ENCODE measurements around the gene CERS1. TPM values are rescaled to one million over a fixed set of nuclear protein-coding genes. Genes with fewer than 3 reads are reported as not detected.
"Not testable (repeated sequence)": the region's sequence is repeated elsewhere in the genome, so short reads cannot be mapped to it uniquely, and the experiment has no call there.

Gene CERS1
- total and polyA plus RNA-seq, 2 donors, result 2.2 to 7.2 TPM

DNA sequence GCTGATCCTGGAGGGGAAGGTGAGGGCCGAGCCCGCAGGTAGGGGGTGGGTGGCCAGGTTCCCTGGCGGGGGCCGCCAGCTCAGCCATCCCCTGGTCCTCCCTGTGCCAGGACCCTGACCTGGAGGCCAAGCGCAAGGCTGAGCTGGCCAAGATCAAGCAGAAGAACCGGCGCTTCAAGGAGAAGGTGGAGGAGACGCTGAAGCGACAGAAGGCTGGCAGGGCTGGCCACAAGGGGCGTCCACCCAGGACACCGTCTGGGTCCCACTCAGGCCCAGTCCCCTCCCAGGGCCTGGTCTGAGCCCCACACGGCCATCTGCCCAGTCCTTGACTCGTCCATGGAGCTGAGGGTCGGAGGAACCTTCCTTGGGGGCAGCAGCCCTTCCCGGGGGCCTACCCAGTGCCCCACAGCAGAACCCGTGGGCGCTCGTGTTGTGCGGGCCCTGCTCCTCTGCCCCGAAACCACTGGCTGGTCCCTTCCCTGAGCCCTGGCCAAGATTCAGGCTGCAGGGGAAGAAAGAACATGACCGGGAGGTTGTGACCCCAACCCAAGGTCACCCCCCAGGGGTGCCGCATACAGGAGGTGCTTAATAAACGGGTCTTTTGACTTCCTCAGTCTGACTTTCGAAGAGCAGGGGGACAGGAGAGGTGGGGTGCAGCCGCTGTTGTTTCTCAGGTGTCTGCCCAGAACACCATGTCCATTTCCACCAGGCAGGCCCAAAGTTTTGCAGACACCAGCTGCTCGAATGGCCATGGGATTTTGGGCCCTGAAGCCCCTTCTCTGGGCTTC lies 32.3 kb upstream of the CERS1 start:
- Histone ChIP-seq H3K27ac (ENCODE audit: low read depth) (no peak overlapping the region), H3K4me1 (ENCODE audit: insufficient read depth) (peaks cover 2% of the 10 kb centered on the region), H3K4me3 (ENCODE audit: low read depth, low read length) (no peak overlapping the region), H3K36me3 (ENCODE audit: insufficient read depth) (peaks cover 4% of the 10 kb centered on the region)
- DNase-seq (ENCODE audit: extremely low spot score), result no peak
- 88% methylated on average over 26 of the region's 26 CpGs for WGBS

DNA sequence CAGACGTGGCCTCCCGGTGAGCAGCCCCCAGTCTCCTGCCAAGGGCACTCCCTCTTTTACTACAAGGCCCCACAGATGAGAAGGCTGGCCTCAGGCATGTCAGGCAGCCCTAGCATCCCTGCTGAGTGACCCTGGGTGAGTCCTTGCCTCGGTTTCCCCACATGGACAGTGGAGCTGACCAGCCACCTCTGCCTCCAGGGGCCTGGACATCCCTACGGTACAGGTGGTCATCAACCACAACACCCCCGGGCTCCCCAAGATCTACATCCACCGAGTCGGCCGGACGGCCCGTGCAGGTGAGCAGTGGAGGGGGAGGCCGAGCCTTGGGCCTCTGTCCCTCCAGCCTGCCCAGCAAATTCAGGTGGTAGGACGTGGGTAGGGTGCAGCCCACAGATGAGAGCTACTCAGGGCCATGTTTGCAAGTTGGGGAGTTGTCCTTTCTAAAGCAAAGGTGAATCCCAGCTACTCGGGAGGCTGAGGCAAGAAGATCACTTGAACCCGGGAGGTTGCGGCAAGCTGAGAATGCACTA lies 28.8 kb upstream of the CERS1 start:
- Histone ChIP-seq H3K36me3 (ENCODE audit: insufficient read depth) (peaks cover 7% of the 10 kb centered on the region), H3K4me3 (ENCODE audit: low read depth, low read length) (no peak overlapping the region), H3K27ac (ENCODE audit: low read depth) (no peak overlapping the region), H3K4me1 (ENCODE audit: insufficient read depth) (no peaks in the 10 kb centered on the region)
- WGBS, result 93% methylated on average over 15 of the region's 15 CpGs
- DNase-seq (ENCODE audit: extremely low spot score), result no peak

DNA sequence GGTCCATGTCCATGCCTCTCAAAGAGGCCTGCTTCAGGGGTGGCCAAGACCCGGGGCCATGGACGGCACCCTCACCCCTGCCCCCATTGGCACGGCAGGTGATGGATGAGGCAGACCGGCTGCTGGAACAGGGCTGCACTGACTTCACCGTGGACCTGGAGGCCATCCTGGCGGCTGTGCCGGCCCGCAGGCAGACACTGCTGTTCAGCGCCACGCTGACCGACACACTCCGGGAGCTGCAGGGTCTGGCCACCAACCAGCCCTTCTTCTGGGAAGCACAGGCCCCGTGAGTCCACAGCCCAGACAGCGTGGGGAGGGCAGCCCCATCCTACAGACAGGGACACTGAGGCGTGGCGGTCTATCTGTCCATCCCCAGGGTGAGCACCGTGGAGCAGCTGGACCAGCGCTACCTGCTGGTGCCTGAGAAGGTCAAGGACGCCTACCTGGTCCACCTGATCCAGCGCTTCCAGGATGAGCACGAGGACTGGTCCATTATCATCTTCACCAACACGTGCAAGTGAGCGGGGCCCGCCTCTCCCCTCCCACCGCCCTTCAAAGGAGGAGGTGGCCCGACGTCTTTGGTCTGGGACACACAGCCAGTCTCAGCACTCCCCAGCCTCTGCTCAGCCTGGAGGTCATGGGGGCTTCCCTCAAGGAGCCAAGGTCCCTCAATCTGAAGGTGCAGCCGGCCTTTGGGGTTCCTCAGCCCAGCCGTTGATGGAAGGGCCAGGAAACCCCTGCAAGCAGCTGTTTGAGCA lies 26.4 kb upstream of the CERS1 start:
- Histone ChIP-seq H3K4me1 (ENCODE audit: insufficient read depth) (no peaks in the 10 kb centered on the region), H3K4me3 (ENCODE audit: low read depth, low read length) (no peak overlapping the region), H3K27ac (ENCODE audit: low read depth) (no peak overlapping the region), H3K36me3 (ENCODE audit: insufficient read depth) (peaks cover 7% of the 10 kb centered on the region)
- 82% methylated on average over 29 of the region's 29 CpGs for WGBS
- DNase-seq (ENCODE audit: extremely low spot score), result no peak

DNA sequence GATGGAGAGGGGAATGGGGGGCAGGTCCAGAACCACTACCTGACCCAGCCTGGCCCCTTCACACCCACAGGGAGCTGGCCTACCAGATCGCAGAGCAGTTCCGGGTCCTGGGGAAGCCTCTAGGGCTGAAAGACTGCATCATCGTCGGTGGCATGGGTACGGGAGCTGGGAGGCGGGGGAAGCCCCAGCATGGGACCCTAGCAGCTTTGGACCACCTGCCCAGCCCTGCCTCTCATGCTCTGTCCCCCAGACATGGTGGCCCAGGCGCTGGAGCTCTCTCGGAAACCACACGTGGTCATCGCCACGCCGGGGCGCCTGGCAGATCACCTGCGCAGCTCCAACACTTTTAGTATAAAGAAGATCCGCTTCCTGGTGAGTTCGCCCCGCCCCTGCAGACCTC lies 25.6 kb upstream of the CERS1 start:
- Histone ChIP-seq H3K4me1 (ENCODE audit: insufficient read depth) (no peaks in the 10 kb centered on the region), H3K36me3 (ENCODE audit: insufficient read depth) (peaks cover 7% of the 10 kb centered on the region), H3K4me3 (ENCODE audit: low read depth, low read length) (no peak overlapping the region), H3K27ac (ENCODE audit: low read depth) (no peak overlapping the region)
- DNase-seq (ENCODE audit: extremely low spot score), result no peak
- WGBS, result 94% methylated on average over 17 of the region's 17 CpGs

DNA sequence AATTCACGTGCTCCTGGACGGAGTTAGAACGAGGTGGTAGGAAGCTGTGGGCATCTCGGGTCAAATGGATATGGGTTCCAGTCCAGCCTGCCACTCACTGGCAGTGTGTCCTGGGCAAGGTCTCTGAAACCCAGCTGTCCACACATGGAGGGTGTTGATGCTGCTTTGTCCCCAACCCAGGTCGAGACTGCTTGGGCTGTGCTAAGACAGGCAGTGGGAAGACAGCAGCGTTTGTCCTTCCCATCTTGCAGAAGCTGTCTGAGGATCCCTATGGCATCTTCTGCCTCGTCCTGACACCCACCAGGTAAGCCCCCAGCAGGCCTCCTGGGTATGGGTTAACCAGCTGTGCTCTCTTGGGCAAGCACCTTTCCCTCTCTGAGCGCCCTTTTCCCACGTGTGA lies 24.4 kb upstream of the CERS1 start:
- no peak overlapping the region for H3K27ac ChIP-seq (ENCODE audit: low read depth)
- H3K4me1 ChIP-seq (ENCODE audit: insufficient read depth), result no peaks in the 10 kb centered on the region
- peak overlapping the region; percentile 69 for H3K4me3 ChIP-seq (ENCODE audit: low read depth, low read length)
- peaks cover 7% of the 10 kb centered on the region for H3K36me3 ChIP-seq (ENCODE audit: insufficient read depth)
- DNase-seq (ENCODE audit: extremely low spot score), result no peak
- WGBS, result 57% methylated on average over 9 of the region's 9 CpGs

DNA sequence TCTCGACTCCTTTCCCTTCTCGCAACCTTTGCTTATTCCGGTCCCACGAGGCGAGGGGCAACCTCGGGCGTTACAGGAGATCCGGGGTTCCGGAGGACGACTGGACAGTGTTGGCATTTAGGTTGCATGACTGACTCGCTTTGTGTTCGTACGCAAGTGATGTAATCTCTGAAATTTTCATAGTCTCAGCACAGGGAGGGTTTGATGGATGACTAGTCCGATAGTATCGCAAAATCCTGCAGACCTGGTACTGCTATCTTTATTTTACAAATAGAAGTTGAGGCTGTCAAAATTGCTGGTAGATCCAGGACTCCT lies 23.9 kb upstream of the CERS1 start:
- H3K4me3 ChIP-seq (ENCODE audit: low read depth, low read length), result peak overlapping the region; percentile 69
- peaks cover 6% of the 10 kb centered on the region for H3K36me3 ChIP-seq (ENCODE audit: insufficient read depth)
- peak overlapping the region; percentile 11 for H3K27ac ChIP-seq (ENCODE audit: low read depth)
- no peak for DNase-seq (ENCODE audit: extremely low spot score)
- WGBS, result under 1% methylated on average over 15 of the region's 15 CpGs
- H3K4me1 ChIP-seq (ENCODE audit: insufficient read depth), result no peaks in the 10 kb centered on the region

DNA sequence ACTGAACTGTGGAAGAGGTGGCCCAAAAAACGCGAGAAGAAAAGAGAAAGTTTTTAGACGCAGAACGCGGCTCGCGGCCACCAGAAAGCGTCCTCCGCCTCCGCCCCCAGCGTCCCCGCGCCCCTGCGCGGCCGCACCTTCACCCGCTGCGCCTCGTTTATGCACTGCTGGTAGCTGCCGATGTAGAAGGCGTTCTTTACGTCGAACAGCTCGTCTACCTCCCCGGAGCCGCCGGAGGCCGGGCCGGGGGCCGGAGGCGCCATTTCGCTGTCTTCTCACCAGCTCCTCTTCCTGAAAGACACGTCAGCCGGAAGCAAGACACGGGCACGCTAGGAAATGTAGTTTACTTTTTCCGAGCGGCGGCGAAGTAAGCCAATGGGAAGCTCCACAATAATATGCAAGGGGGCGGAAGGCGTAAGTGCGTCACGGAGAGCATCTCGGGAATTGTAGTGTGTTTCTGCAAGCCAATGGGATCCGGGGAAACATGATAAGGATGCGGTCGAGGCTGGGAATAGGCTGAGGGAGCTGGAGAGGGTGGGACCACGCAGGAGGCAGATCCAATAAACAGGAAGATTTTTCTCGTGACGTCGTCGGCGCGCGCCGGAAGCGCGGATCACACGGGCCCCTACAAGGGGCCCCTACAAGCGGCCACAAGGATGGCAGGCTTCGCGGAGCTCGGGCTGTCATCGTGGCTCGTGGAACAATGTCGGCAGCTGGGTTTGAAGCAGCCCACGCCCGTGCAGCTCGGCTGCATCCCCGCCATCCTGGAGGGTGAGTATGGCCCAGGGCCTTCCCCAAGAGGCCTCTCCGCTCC lies 23.3 kb upstream of the CERS1 start, which contains the start of the genes COPE and DDX49:
Gene COPE (minus strand): TSS at position 302 of the 814 bp plus-strand sequence. CDS start 39 bp downstream, at position 263.
Gene DDX49 (plus strand): TSS at position 630 of the 814 bp plus-strand sequence. CDS start 27 bp downstream, at position 657.
- H3K36me3 ChIP-seq (ENCODE audit: insufficient read depth), result peaks cover 3% of the 10 kb centered on the region
- DNase-seq (ENCODE audit: extremely low spot score), result peak; percentile 99

DNA sequence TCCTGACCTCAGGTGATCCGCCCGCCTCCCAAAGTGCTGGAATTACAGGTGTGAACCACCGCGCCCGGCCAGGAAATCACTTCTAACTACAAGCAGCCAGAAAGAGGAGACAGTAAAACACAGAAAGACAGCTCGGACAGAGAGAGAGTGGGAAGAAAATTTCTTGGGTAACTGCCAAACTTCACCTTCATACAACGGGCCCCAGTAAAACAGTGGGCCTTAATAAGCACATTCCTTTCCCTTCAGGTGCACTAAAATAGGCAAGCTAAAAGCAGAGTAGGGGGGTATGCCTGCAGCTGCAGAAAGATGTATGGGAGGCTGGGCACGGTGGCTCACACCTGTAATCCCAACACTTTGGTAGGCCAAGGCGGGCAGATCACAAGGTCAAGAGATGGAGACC lies 21.6 kb upstream of the CERS1 start:
- H3K27ac ChIP-seq (ENCODE audit: low read depth); H3K4me1 ChIP-seq (ENCODE audit: insufficient read depth); H3K36me3 ChIP-seq (ENCODE audit: insufficient read depth); H3K4me3 ChIP-seq (ENCODE audit: low read depth, low read length); DNase-seq (ENCODE audit: extremely low spot score): not testable (repeated sequence)
- 84% methylated on average over 9 of the region's 9 CpGs for WGBS

More for the DNA sequence above, 23.3 kb upstream of the CERS1 start, which contains the start of the genes COPE and DDX49:
- peak within 1 kb of the TSS; percentile 55 for H3K27ac ChIP-seq (ENCODE audit: low read depth)
- H3K4me3 ChIP-seq (ENCODE audit: low read depth, low read length), result peak within 1 kb of the TSS; percentile 69
- WGBS, result under 1% methylated on average over 72 of the region's 72 CpGs
- no peaks in the 10 kb centered on the region for H3K4me1 ChIP-seq (ENCODE audit: insufficient read depth)

DNA sequence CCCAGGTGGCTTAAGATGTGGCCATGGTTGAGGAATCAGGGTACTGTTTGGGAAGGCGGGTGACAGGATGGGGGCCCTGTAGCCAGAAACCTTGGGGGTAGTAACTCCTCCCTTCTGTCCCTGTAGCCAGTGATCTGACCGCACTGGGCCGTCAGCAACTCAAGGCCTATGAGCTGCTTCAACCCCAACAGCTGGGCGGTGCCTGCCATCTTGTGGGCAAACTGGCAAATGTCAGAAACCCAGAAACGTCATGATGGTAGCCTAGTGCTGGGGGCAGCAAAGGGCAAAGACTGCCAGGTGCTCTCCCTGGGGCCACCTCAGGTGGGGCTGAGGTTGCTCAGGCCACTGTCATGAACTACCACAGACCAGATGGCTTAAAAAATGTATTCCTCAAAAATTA lies 19.7 kb upstream of the CERS1 start:
- Histone ChIP-seq H3K27ac (ENCODE audit: low read depth) (no peak overlapping the region), H3K36me3 (ENCODE audit: insufficient read depth) (no peaks in the 10 kb centered on the region), H3K4me1 (ENCODE audit: insufficient read depth) (no peaks in the 10 kb centered on the region), H3K4me3 (ENCODE audit: low read depth, low read length) (no peak overlapping the region)
- DNase-seq (ENCODE audit: extremely low spot score), result no peak
- 52% methylated on average over 5 of the region's 5 CpGs for WGBS

DNA sequence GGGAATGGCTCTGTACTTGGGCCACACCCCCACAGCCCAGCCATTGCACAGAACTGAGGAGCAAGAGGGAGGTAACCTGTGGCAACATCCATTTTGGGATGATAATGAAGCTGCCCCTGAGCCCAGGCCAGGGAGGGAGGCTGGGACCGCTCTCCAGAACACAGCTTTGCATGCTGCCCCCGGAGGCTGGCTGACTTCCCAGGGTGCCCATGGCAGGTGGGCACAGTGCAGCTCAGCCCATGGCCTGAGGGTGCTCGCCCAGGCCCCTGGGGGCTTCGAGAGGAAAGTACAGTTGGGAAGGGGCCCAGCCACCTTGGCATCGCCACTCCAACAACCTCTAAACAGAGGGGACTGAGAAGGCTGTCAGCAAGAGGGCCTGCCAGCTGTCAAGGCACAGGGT lies 17.5 kb upstream of the CERS1 start:
- Histone ChIP-seq H3K27ac (ENCODE audit: low read depth) (no peak overlapping the region), H3K36me3 (ENCODE audit: insufficient read depth) (no peaks in the 10 kb centered on the region), H3K4me3 (ENCODE audit: low read depth, low read length) (no peak overlapping the region), H3K4me1 (ENCODE audit: insufficient read depth) (no peaks in the 10 kb centered on the region)
- DNase-seq (ENCODE audit: extremely low spot score), result no peak
- WGBS, result 91% methylated on average over 5 of the region's 5 CpGs

DNA sequence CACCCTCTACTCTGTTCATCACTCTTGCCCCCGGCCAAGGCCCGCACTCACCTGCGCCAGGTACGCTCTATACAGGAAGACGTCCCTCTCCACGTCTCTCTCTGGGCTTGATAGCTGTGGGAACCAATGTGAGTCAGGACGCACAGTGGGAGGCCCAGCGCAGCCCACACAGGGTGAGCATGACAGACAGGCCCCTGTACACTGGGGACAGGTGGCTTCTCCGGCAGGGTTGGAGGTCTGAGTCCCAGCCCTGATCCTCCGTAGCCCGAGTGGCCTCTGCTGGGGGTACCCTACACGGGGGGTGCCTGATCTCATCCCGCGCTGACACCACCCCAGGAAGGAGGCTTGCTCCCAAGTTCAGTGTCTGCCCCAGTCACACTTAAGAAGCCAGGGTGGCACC lies 17.0 kb upstream of the CERS1 start:
- WGBS, result 95% methylated on average over 14 of the region's 14 CpGs

DNA sequence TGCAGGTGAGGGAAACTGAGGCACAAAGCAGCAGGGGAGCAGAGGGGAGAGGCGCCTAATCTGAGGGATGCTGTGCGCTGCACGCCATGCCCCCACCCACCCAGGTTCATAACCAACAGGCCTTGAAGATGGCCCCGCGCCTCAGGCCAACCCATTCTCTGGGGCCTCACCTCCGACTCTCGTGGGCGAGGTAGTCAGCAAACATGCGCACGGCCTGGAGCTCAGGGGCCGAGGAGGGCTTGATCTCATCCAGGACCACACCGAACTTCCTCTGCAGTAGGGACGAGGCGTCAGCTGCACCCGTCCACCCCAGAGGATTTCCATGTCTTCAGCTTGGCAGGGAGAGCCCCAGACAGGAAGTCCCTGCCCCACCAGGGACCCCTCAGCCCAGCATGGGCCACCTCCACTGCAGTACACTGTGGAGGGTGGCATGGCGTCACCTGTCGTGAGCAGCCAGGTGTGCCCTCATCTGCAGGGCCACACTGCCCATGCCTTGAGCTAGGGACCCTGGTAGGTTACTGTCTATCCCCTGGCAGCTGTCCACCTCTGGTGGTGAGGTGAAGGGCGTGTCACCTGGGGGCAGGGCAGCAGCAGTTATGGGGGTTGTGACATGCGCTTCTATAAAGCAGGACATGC lies 15.0 kb upstream of the CERS1 start:
- WGBS, result 93% methylated on average over 19 of the region's 19 CpGs
- no peak overlapping the region for H3K27ac ChIP-seq (ENCODE audit: low read depth)
- no peaks in the 10 kb centered on the region for H3K36me3 ChIP-seq (ENCODE audit: insufficient read depth)
- H3K4me3 ChIP-seq (ENCODE audit: low read depth, low read length), result no peak overlapping the region
- no peaks in the 10 kb centered on the region for H3K4me1 ChIP-seq (ENCODE audit: insufficient read depth)
- DNase-seq (ENCODE audit: extremely low spot score), result no peak

More for the DNA sequence above, 17.0 kb upstream of the CERS1 start:
- no peaks in the 10 kb centered on the region for H3K4me1 ChIP-seq (ENCODE audit: insufficient read depth)
- no peak for DNase-seq (ENCODE audit: extremely low spot score)
- H3K27ac ChIP-seq (ENCODE audit: low read depth), result no peak overlapping the region
- no peak overlapping the region for H3K4me3 ChIP-seq (ENCODE audit: low read depth, low read length)
- H3K36me3 ChIP-seq (ENCODE audit: insufficient read depth), result no peaks in the 10 kb centered on the region

DNA sequence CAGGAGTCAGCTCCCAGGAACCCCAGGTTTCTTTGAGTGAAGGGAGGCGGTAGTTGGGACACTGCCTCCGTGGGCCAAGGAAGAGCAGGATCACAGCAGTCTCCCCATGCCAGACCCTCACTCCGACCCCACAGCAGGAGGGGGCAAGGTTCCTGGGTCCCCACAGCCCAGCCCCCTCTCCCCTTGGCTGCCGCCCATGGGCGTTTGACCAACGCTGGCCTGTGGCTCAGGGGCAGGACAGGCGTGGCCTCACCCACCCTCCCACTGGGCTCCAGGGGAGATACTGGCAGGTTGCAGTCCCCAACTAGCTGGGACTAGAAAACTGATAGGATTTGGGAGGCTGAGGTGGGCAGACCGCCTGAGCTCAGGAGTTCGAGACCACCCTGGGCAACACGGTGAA lies 14.1 kb upstream of the CERS1 start:
- H3K4me3 ChIP-seq (ENCODE audit: low read depth, low read length), result no peak overlapping the region
- no peaks in the 10 kb centered on the region for H3K4me1 ChIP-seq (ENCODE audit: insufficient read depth)
- no peak for DNase-seq (ENCODE audit: extremely low spot score)
- 87% methylated on average over 10 of the region's 10 CpGs for WGBS
- no peaks in the 10 kb centered on the region for H3K36me3 ChIP-seq (ENCODE audit: insufficient read depth)
- no peak overlapping the region for H3K27ac ChIP-seq (ENCODE audit: low read depth)
